HG02642 (cell line): ENCODE data around the gene ARAP2.
"Not testable (repeated sequence)": the region's sequence is repeated elsewhere in the genome, so short reads cannot be mapped to it uniquely, and the experiment has no call there.

Experiments used
- ATAC-seq: cut with Tn5 transposase; IDR thresholded peaks from one replicate; pipeline ENCODE4 v1.9.1; 2021; ENCODE audit warnings: mild to moderate bottlenecking; ENCODE audit not compliant: unreplicated experiment, poor library complexity

ARAP2 gene

GRCh38 chr4:36187723-36188333 is 56.5 kb downstream of the ARAP2 start:
- ATAC-seq = peak; percentile 35

GRCh38 chr4:36183665-36184393 is 60.5 kb downstream of the ARAP2 start:
- ATAC-seq = no peak

- no peak for ATAC-seq
Observed at GRCh38 chr4:36183232-36183631, 61.1 kb downstream of the ARAP2 start.

- ATAC-seq = not testable (repeated sequence)
Observed at GRCh38 chr4:36182315-36182714, 62.0 kb downstream of the ARAP2 start.

GRCh38 chr4:36180206-36180605 is 64.1 kb downstream of the ARAP2 start:
- no peak for ATAC-seq

GRCh38 chr4:36178484-36178883 is 65.8 kb downstream of the ARAP2 start:
- no peak for ATAC-seq

GRCh38 chr4:36177946-36178345 is 66.4 kb downstream of the ARAP2 start:
- no peak for ATAC-seq

- no peak for ATAC-seq
Observed at GRCh38 chr4:36174570-36174969, 69.7 kb downstream of the ARAP2 start.

GRCh38 chr4:36173905-36174304 is 70.4 kb downstream of the ARAP2 start:
- no peak for ATAC-seq

- ATAC-seq = no peak
Observed at GRCh38 chr4:36172656-36173055, 71.7 kb downstream of the ARAP2 start.

- no peak for ATAC-seq
Observed at GRCh38 chr4:36168127-36168878, 76.0 kb downstream of the ARAP2 start.

- no peak for ATAC-seq
Observed at GRCh38 chr4:36165631-36166005, 78.7 kb downstream of the ARAP2 start.

GRCh38 chr4:36164900-36165630 is 79.2 kb downstream of the ARAP2 start:
- no peak for ATAC-seq

- ATAC-seq = no peak
Observed at GRCh38 chr4:36163198-36163597, 81.1 kb downstream of the ARAP2 start.

GRCh38 chr4:36159208-36159607 is 85.1 kb downstream of the ARAP2 start:
- no peak for ATAC-seq

- ATAC-seq = no peak
Observed at GRCh38 chr4:36152735-36153134, 91.6 kb downstream of the ARAP2 start.

GRCh38 chr4:36142504-36142903 is 101.8 kb downstream of the ARAP2 start:
- no peak for ATAC-seq

GRCh38 chr4:36141186-36141585 is 103.1 kb downstream of the ARAP2 start:
- no peak for ATAC-seq

GRCh38 chr4:36140421-36140820 is 103.9 kb downstream of the ARAP2 start:
- ATAC-seq = no peak

GRCh38 chr4:36138220-36138619 is 106.1 kb downstream of the ARAP2 start:
- ATAC-seq = no peak

- no peak for ATAC-seq
Observed at GRCh38 chr4:36137336-36137735, 107.0 kb downstream of the ARAP2 start.
